PC-3 (cell line): ENCODE data around the gene ZBTB16.

ENCODE experiments used
- CTCF ChIP-seq: fragments of 300-600 bp; sonication (generic); conservative IDR thresholded peaks from 2 replicates; pipeline ENCODE4 v1.5.1; 2017; ENCODE audit warnings: antibody characterized with exemption, low read depth, mild to moderate bottlenecking, low read length
- EZH2 ChIP-seq: fragments of 300-600 bp; sonication (generic); IDR thresholded peaks from one replicate; pipeline ENCODE4 v1.6.1; 2017; ENCODE audit warnings: antibody characterized with exemption, mild to moderate bottlenecking, low read length; ENCODE audit not compliant: unreplicated experiment

- TF ChIP-seq CTCF = peak; percentile 43; the same call in 1 of the 2 replicates
- no peak for TF ChIP-seq EZH2
These were observed 218.3 kb downstream of the ZBTB16 start for GRCh38 chr11:114277637-114278341.
